HepG2 (cell line): ENCODE measurements around the gene FYTTD1. TPM values are rescaled to one million over a fixed set of nuclear protein-coding genes. Genes with fewer than 3 reads are reported as not detected.
A peak's percentile ranks its signal among the peaks of the same experiment; 100 is the strongest.

Experiments used
- AGO1 ChIP-seq: fragments of 200-400 bp; formaldehyde crosslinking; IDR thresholded peaks from 2 replicates; pipeline ENCODE4 v1.6.1; 2017; ENCODE audit warnings: mild to moderate bottlenecking, low read depth, low read length, moderate library complexity; ENCODE audit not compliant: poor library complexity, severe bottlenecking
- AHR ChIP-seq: IDR thresholded peaks from 2 replicates; pipeline ENCODE4 v1.6.1; 2018; ENCODE audit warnings: missing genetic modification reagents, missing compliant biosample characterization
- BRF2 ChIP-seq: sonication (generic); formaldehyde crosslinking; IDR thresholded peaks from 2 replicates; pipeline ENCODE4 v1.8.1; 2022; ENCODE audit warnings: mild to moderate bottlenecking, missing genetic modification reagents
- EEA1 ChIP-seq: sonication (generic); formaldehyde crosslinking; IDR thresholded peaks from 2 replicates; pipeline ENCODE4 v1.5.1; 2020; ENCODE audit warnings: mild to moderate bottlenecking, missing genetic modification reagents, borderline replicate concordance
- FLYWCH1 ChIP-seq: sonication (generic); formaldehyde crosslinking; IDR thresholded peaks from 2 replicates; pipeline ENCODE4 v1.8.1; 2023; ENCODE audit warnings: mild to moderate bottlenecking, missing genetic modification reagents
- GLMP ChIP-seq: sonication (generic); formaldehyde crosslinking; IDR thresholded peaks from 2 replicates; pipeline ENCODE4 v1.9.0; 2021; ENCODE audit warnings: missing genetic modification reagents, mild to moderate bottlenecking, borderline replicate concordance
- KDM3A ChIP-seq: IDR thresholded peaks from 2 replicates; pipeline ENCODE4 v1.6.1; 2018; ENCODE audit warnings: low read depth, missing compliant biosample characterization
- LCORL ChIP-seq, 2 experiments: fragments of 450-650 bp in 1 of 2; sonication (generic) in 1 of 2; formaldehyde crosslinking in 1 of 2; IDR thresholded peaks; 2 replicates each; pipeline versions ENCODE4 v1.5.0 to v1.6.1; 2017 to 2020; ENCODE audit warnings: antibody characterized with exemption in 1 of 2, missing genetic modification reagents in 1 of 2
- MBNL3 ChIP-seq: fragments of 250-450 bp; sonication (Bioruptor Pico); conservative IDR thresholded peaks from 2 replicates; pipeline ENCODE4 v1.8.0; 2022; ENCODE audit warnings: mild to moderate bottlenecking, inconsistent platforms
- MZF1 ChIP-seq: sonication (generic); formaldehyde crosslinking; IDR thresholded peaks from 2 replicates; pipeline ENCODE4 v1.8.1; 2023; ENCODE audit warnings: mild to moderate bottlenecking, missing genetic modification reagents, borderline replicate concordance
- NCOA2 ChIP-seq: sonication (generic); formaldehyde crosslinking; IDR thresholded peaks from 2 replicates; pipeline ENCODE4 v1.8.0; 2022; ENCODE audit warnings: inconsistent platforms
- NR0B2 ChIP-seq: sonication (generic); formaldehyde crosslinking; IDR thresholded peaks from 2 replicates; pipeline ENCODE4 v1.4.0; 2020; ENCODE audit warnings: mild to moderate bottlenecking, missing genetic modification reagents
- NR3C1 ChIP-seq: sonication (generic); formaldehyde crosslinking; IDR thresholded peaks from 2 replicates; pipeline ENCODE4 v1.4.0; 2020; ENCODE audit warnings: missing genetic modification reagents
- NRL ChIP-seq: sonication (generic); formaldehyde crosslinking; IDR thresholded peaks from 2 replicates; pipeline ENCODE4 v1.5.0; 2020; ENCODE audit warnings: missing genetic modification reagents, mild to moderate bottlenecking, moderate library complexity, borderline replicate concordance
- POLR2AphosphoS2 ChIP-seq: IDR thresholded peaks from 2 replicates; pipeline ENCODE4 v1.6.1; 2011; ENCODE audit warnings: low read depth, low read length, improper control_type of control experiment
- SNAPC2 ChIP-seq: sonication (generic); formaldehyde crosslinking; IDR thresholded peaks from 2 replicates; pipeline ENCODE4 v1.8.1; 2022; ENCODE audit warnings: mild to moderate bottlenecking, missing genetic modification reagents
- STAT5B ChIP-seq: sonication (generic); formaldehyde crosslinking; IDR thresholded peaks from 2 replicates; pipeline ENCODE4 v1.4.0; 2020; ENCODE audit warnings: missing genetic modification reagents
- ZBTB49 ChIP-seq: sonication (generic); formaldehyde crosslinking; IDR thresholded peaks from 2 replicates; pipeline ENCODE4 v1.4.0; 2020; ENCODE audit warnings: missing genetic modification reagents, borderline replicate concordance
- ZNF30 ChIP-seq: sonication (generic); formaldehyde crosslinking; IDR thresholded peaks from 2 replicates; pipeline ENCODE4 v1.5.0; 2020; ENCODE audit warnings: mild to moderate bottlenecking, missing genetic modification reagents
- ZNF800 ChIP-seq: sonication (generic); formaldehyde crosslinking; IDR thresholded peaks from 2 replicates; pipeline ENCODE4 v1.4.0; 2020; ENCODE audit warnings: missing genetic modification reagents
- polyA plus RNA-seq, 8 experiments: library from polyadenylated mRNA; depleted of rRNA in 3 of 8; stranded (reverse) in 7 of 8; unstranded in 1 of 8; fragments of >200 nt; fragmentation: Illumina TruSeq in 4 of 8; extraction: Trizol in 4 of 8; gene quantifications; 2 replicates each; pipeline versions ENCODE4 v1.2.1 to v1.2.3, GENCODE V29; 2011 to 2016; ENCODE audit warnings: low read depth in 4 of 8, missing spikeins in 1 of 8, mixed read lengths in 1 of 8; ENCODE audit not compliant: insufficient read depth in 1 of 8
- total RNA-seq, 5 experiments: library from RNA; depleted of rRNA; stranded (reverse); fragments of >200 nt; fragmentation: Illumina TruSeq; extraction: Trizol; gene quantifications; 2 replicates each; pipeline ENCODE4 v1.2.3, GENCODE V29; 2016; ENCODE audit warnings: low read depth in 1 of 5

FYTTD1 gene
- total and polyA plus RNA-seq, 2 of the 13 experiments (the other 11 are each of a cell fraction or from before 2014, with no cell fraction given): 6.5 to 28.8 TPM

GRCh38 chr3:197791113-197791891 is 41.6 kb downstream of the FYTTD1 start, which contains the start of gene LRCH3 (continued):
- TF ChIP-seq NRL (CRISPR knock-in tag): peak; percentile 91
- no peak for TF ChIP-seq SNAPC2 (CRISPR knock-in tag)
- TF ChIP-seq MBNL3 (CRISPR knock-in tag): no peak
- peak; percentile 69; the same call in 1 of the 2 replicates for TF ChIP-seq ZBTB49 (CRISPR knock-in tag)
- peak; percentile 52; the same call in 1 of the 2 replicates for TF ChIP-seq NCOA2 (CRISPR knock-in tag)
- no peak for TF ChIP-seq ZNF800 (CRISPR knock-in tag)
- no peak for TF ChIP-seq ZNF30 (CRISPR knock-in tag)
- TF ChIP-seq FLYWCH1 (CRISPR knock-in tag): no peak
- TF ChIP-seq NR0B2: peak; percentile 85
- no peak for TF ChIP-seq NR3C1 (CRISPR knock-in tag)
- TF ChIP-seq BRF2 (CRISPR knock-in tag): 0 out of 2 replicates have a peak, but pooled peaks have one; percentile 67
- peak; percentile 67; the same call in 1 of the 2 replicates for TF ChIP-seq AHR
- TF ChIP-seq GLMP: no peak
- peak; percentile 74; the same call in 1 of the 2 replicates for TF ChIP-seq KDM3A (CRISPR knock-in tag)
- no peak for TF ChIP-seq MZF1
- no peak for TF ChIP-seq STAT5B
- TF ChIP-seq LCORL (IDR thresholded peaks at IDR 0.05): no peak
- peak; percentile 78; the same call in 1 of the 2 replicates for TF ChIP-seq LCORL (CRISPR knock-in tag; IDR thresholded peaks at IDR 0.05)
- peak; percentile 62 for TF ChIP-seq AGO1
- peak; percentile 79; the same call in 1 of the 2 replicates for TF ChIP-seq EEA1 (CRISPR knock-in tag)
- TF ChIP-seq POLR2AphosphoS2: peak; percentile 68; the same call in 1 of the 2 replicates
